DMS79 (cell line): ENCODE results near the gene ALX3.
"Not testable (repeated sequence)": the region's sequence is repeated elsewhere in the genome, so short reads cannot be mapped to it uniquely, and the experiment has no call there.

Experiments used
- DNase-seq: peaks from one replicate; lab custom pipeline; 2025; lab: John Stamatoyannopoulos, UW

The ALX3 gene

GRCh38 chr1:110047463-110047862 lies 23.0 kb downstream of the ALX3 start:
- no peak for DNase-seq

GRCh38 chr1:110043016-110043415 lies 27.5 kb downstream of the ALX3 start:
- no peak for DNase-seq

- DNase-seq = no peak
Measured at GRCh38 chr1:110040548-110040947, 29.9 kb downstream of the ALX3 start.

GRCh38 chr1:110039641-110040040 lies 30.8 kb downstream of the ALX3 start:
- no peak for DNase-seq

GRCh38 chr1:110038271-110038670 lies 32.2 kb downstream of the ALX3 start:
- no peak for DNase-seq

GRCh38 chr1:110035236-110035752 lies 35.2 kb downstream of the ALX3 start:
- no peak for DNase-seq

GRCh38 chr1:110034451-110035235 lies 35.8 kb downstream of the ALX3 start, which contains the start of gene STRIP1:
TSS of gene STRIP1 (plus strand) at chr1:110034624. CDS start at chr1:110034638, 14 bp downstream.
- DNase-seq = peak; percentile 87

GRCh38 chr1:110034040-110034450 lies 36.4 kb downstream of the ALX3 start:
- no peak for DNase-seq

- no peak for DNase-seq
Measured at GRCh38 chr1:110033421-110033820, 37.1 kb downstream of the ALX3 start.

GRCh38 chr1:110032327-110032726 lies 38.1 kb downstream of the ALX3 start:
- DNase-seq = no peak

GRCh38 chr1:110030687-110031086 lies 39.8 kb downstream of the ALX3 start:
- DNase-seq = not testable (repeated sequence)

GRCh38 chr1:110024613-110025012 lies 45.9 kb downstream of the ALX3 start:
- no peak for DNase-seq

- DNase-seq = no peak
Measured at GRCh38 chr1:110021285-110021684, 49.2 kb downstream of the ALX3 start.

GRCh38 chr1:110019770-110020169 lies 50.7 kb downstream of the ALX3 start:
- DNase-seq = no peak

GRCh38 chr1:110018396-110018795 lies 52.1 kb downstream of the ALX3 start:
- DNase-seq = no peak

GRCh38 chr1:110017792-110018191 lies 52.7 kb downstream of the ALX3 start:
- DNase-seq = no peak

GRCh38 chr1:110012100-110012780 lies 58.2 kb downstream of the ALX3 start:
- DNase-seq = no peak

- DNase-seq = no peak
Measured at GRCh38 chr1:110011527-110012041, 58.9 kb downstream of the ALX3 start.
